Effector memory CD4-positive, alpha-beta T cell (primary cell): ENCODE data around the gene BCHE.

Experiments
- DNase-seq, 3 donors: peaks; one replicate each; pipeline ENCODE4 v3.0.0-alpha.2; 2020
- H3K27ac ChIP-seq: 2 replicates; pipeline ENCODE4 v1.7.0; 2013; ENCODE audit warnings: mild to moderate bottlenecking, low read length, moderate library complexity; ENCODE audit not compliant: insufficient read depth, poor library complexity, severe bottlenecking
- H3K27me3 ChIP-seq: replicated peaks from 2 replicates; pipeline ENCODE4 v1.7.0; 2013; ENCODE audit warnings: mild to moderate bottlenecking, low read length; ENCODE audit not compliant: insufficient read depth, control insufficient read depth, poor library complexity, severe bottlenecking
- H3K36me3 ChIP-seq: 2 replicates; pipeline ENCODE4 v1.7.0; 2013; ENCODE audit warnings: mild to moderate bottlenecking, low read length, moderate library complexity; ENCODE audit not compliant: control insufficient read depth, insufficient read depth
- H3K4me1 ChIP-seq: 2 replicates; pipeline ENCODE4 v1.7.0; 2013; ENCODE audit warnings: low read length, mild to moderate bottlenecking; ENCODE audit not compliant: control insufficient read depth, insufficient read depth, poor library complexity, severe bottlenecking
- H3K4me3 ChIP-seq: 2 replicates; pipeline ENCODE4 v1.7.0; 2013; ENCODE audit warnings: low read length, low read depth, mild to moderate bottlenecking; ENCODE audit not compliant: insufficient read depth, poor library complexity, severe bottlenecking
- H3K9me3 ChIP-seq: 2 replicates; pipeline ENCODE4 v1.7.0; 2013; ENCODE audit warnings: mild to moderate bottlenecking, low read length, moderate library complexity; ENCODE audit not compliant: control insufficient read depth
- total RNA-seq, 3 donors: gene quantifications; one replicate each; lab custom pipeline; 2026; lab: John Stamatoyannopoulos, UW

The BCHE gene
- 0 reads per million in 3 donors for total RNA-seq

- DNase-seq, result no peak
- no peaks in the 10 kb centered on the region for H3K4me1 ChIP-seq
Observed at GRCh38 chr3:165837058-165837525, at the start of gene BCHE. BCHE (minus strand) TSS chr3:165837423; CDS start chr3:165831033, 6,390 bp downstream.

GRCh38 chr3:165885558-165886270, 48.5 kb upstream of the BCHE start:
- H3K9me3 ChIP-seq, result no peaks in the 10 kb centered on the region
- H3K4me1 ChIP-seq, result no peaks in the 10 kb centered on the region
- H3K4me3 ChIP-seq, result no peak overlapping the region

More at GRCh38 chr3:165837058-165837525, at the start of gene BCHE:
- Histone ChIP-seq H3K27ac (no peak within 1 kb of the TSS), H3K4me3 (no peak within 1 kb of the TSS), H3K27me3 (no peaks in the 10 kb centered on the region), H3K9me3 (no peaks in the 10 kb centered on the region), H3K36me3 (no peaks in the 10 kb centered on the region)

GRCh38 chr3:165884518-165884917, 47.3 kb upstream of the BCHE start:
- no peaks in the 10 kb centered on the region for H3K27me3 ChIP-seq
- no peaks in the 10 kb centered on the region for H3K9me3 ChIP-seq
- H3K4me1 ChIP-seq, result no peaks in the 10 kb centered on the region
- no peak overlapping the region for H3K27ac ChIP-seq
- no peaks in the 10 kb centered on the region for H3K36me3 ChIP-seq
- DNase-seq, result no peak
- H3K4me3 ChIP-seq, result no peak overlapping the region

More at GRCh38 chr3:165885558-165886270, 48.5 kb upstream of the BCHE start:
- Histone ChIP-seq H3K27me3 (no peaks in the 10 kb centered on the region), H3K36me3 (no peaks in the 10 kb centered on the region), H3K27ac (no peak overlapping the region)
- no peak for DNase-seq

GRCh38 chr3:165883863-165884478, 46.7 kb upstream of the BCHE start:
- Histone ChIP-seq H3K4me3 (no peak overlapping the region), H3K4me1 (no peaks in the 10 kb centered on the region)
- no peak for DNase-seq

GRCh38 chr3:165883117-165883516, 45.9 kb upstream of the BCHE start:
- Histone ChIP-seq H3K4me1 (no peaks in the 10 kb centered on the region), H3K27me3 (no peaks in the 10 kb centered on the region), H3K9me3 (no peaks in the 10 kb centered on the region), H3K36me3 (no peaks in the 10 kb centered on the region), H3K4me3 (no peak overlapping the region), H3K27ac (no peak overlapping the region)
- DNase-seq, result no peak

More at GRCh38 chr3:165883863-165884478, 46.7 kb upstream of the BCHE start:
- no peaks in the 10 kb centered on the region for H3K27me3 ChIP-seq
- H3K9me3 ChIP-seq, result no peaks in the 10 kb centered on the region
- no peaks in the 10 kb centered on the region for H3K36me3 ChIP-seq
- no peak overlapping the region for H3K27ac ChIP-seq

- Histone ChIP-seq H3K27ac (no peak overlapping the region), H3K36me3 (no peaks in the 10 kb centered on the region), H3K9me3 (no peaks in the 10 kb centered on the region), H3K4me1 (no peaks in the 10 kb centered on the region), H3K27me3 (no peaks in the 10 kb centered on the region), H3K4me3 (no peak overlapping the region)
- DNase-seq, result no peak
Observed at GRCh38 chr3:165875644-165876043, 38.4 kb upstream of the BCHE start.

- H3K4me3 ChIP-seq, result no peak overlapping the region
- no peak for DNase-seq
- no peaks in the 10 kb centered on the region for H3K36me3 ChIP-seq
- H3K4me1 ChIP-seq, result no peaks in the 10 kb centered on the region
- no peaks in the 10 kb centered on the region for H3K9me3 ChIP-seq
- no peaks in the 10 kb centered on the region for H3K27me3 ChIP-seq
- H3K27ac ChIP-seq, result no peak overlapping the region
Observed at GRCh38 chr3:165874663-165875489, 37.7 kb upstream of the BCHE start.

GRCh38 chr3:165868088-165868487, 30.9 kb upstream of the BCHE start:
- Histone ChIP-seq H3K36me3 (no peaks in the 10 kb centered on the region), H3K9me3 (no peaks in the 10 kb centered on the region), H3K27ac (no peak overlapping the region), H3K4me3 (no peak overlapping the region), H3K27me3 (no peaks in the 10 kb centered on the region), H3K4me1 (no peaks in the 10 kb centered on the region)
- no peak for DNase-seq

- Histone ChIP-seq H3K27ac (no peak overlapping the region), H3K4me3 (no peak overlapping the region), H3K9me3 (no peaks in the 10 kb centered on the region), H3K27me3 (no peaks in the 10 kb centered on the region), H3K36me3 (no peaks in the 10 kb centered on the region), H3K4me1 (no peaks in the 10 kb centered on the region)
- DNase-seq, result no peak
Observed at GRCh38 chr3:165859061-165859460, 21.8 kb upstream of the BCHE start.
